ENCODE data around the gene XXYLT1.

Gene XXYLT1

GRCh38 chr3:195176776-195177175 is 94.2 kb downstream of the XXYLT1 start:
- Histone ChIP-seq H3K4me3 (ENCODE audit: low read length) (no peak overlapping the region), H3K9ac (ENCODE audit: low read depth, low read length) (no peak overlapping the region), H3K36me3 (ENCODE audit: insufficient read depth, low read length) (peaks cover 2% of the 10 kb centered on the region), H3K4me1 (ENCODE audit: control insufficient read depth, insufficient read depth, low read length) (peaks cover 7% of the 10 kb centered on the region), H3K4me2 (ENCODE audit: low read length) (no peak overlapping the region), H3K27me3 (ENCODE audit: control insufficient read depth, insufficient read depth, low read length) (no peaks in the 10 kb centered on the region), H3K9me3 (replicated peaks; ENCODE audit: low read length) (no peaks in the 10 kb centered on the region)

GRCh38 chr3:195175476-195176337 is 95.3 kb downstream of the XXYLT1 start:
- Histone ChIP-seq H3K4me1 (ENCODE audit: control insufficient read depth, insufficient read depth, low read length) (peaks cover 7% of the 10 kb centered on the region), H3K27me3 (ENCODE audit: control insufficient read depth, insufficient read depth, low read length) (no peaks in the 10 kb centered on the region), H3K9ac (ENCODE audit: low read depth, low read length) (no peak overlapping the region), H3K4me2 (ENCODE audit: low read length) (no peak overlapping the region), H3K9me3 (replicated peaks; ENCODE audit: low read length) (no peaks in the 10 kb centered on the region), H3K4me3 (ENCODE audit: low read length) (no peak overlapping the region), H3K36me3 (ENCODE audit: insufficient read depth, low read length) (peaks cover 2% of the 10 kb centered on the region)

- H3K4me1 ChIP-seq (ENCODE audit: control insufficient read depth, insufficient read depth, low read length) = peaks cover 7% of the 10 kb centered on the region
- H3K27me3 ChIP-seq (ENCODE audit: control insufficient read depth, insufficient read depth, low read length) = no peaks in the 10 kb centered on the region
- H3K36me3 ChIP-seq (ENCODE audit: insufficient read depth, low read length) = peaks cover 2% of the 10 kb centered on the region
Measured at GRCh38 chr3:195175076-195175475, 95.9 kb downstream of the XXYLT1 start.

GRCh38 chr3:195173657-195174056 is 97.3 kb downstream of the XXYLT1 start:
- Histone ChIP-seq H3K27me3 (ENCODE audit: control insufficient read depth, insufficient read depth, low read length) (no peaks in the 10 kb centered on the region), H3K9me3 (replicated peaks; ENCODE audit: low read length) (no peaks in the 10 kb centered on the region), H3K4me2 (ENCODE audit: low read length) (no peak overlapping the region), H3K4me1 (ENCODE audit: control insufficient read depth, insufficient read depth, low read length) (peaks cover 7% of the 10 kb centered on the region), H3K36me3 (ENCODE audit: insufficient read depth, low read length) (peaks cover 2% of the 10 kb centered on the region), H3K9ac (ENCODE audit: low read depth, low read length) (no peak overlapping the region), H3K4me3 (ENCODE audit: low read length) (no peak overlapping the region)

More at GRCh38 chr3:195175076-195175475, 95.9 kb downstream of the XXYLT1 start:
- H3K4me2 ChIP-seq (ENCODE audit: low read length) = no peak overlapping the region
- H3K9me3 ChIP-seq (replicated peaks; ENCODE audit: low read length) = no peaks in the 10 kb centered on the region
- no peak overlapping the region for H3K4me3 ChIP-seq (ENCODE audit: low read length)
- H3K9ac ChIP-seq (ENCODE audit: low read depth, low read length) = no peak overlapping the region

- H3K4me2 ChIP-seq (ENCODE audit: low read length) = no peak overlapping the region
- H3K27me3 ChIP-seq (ENCODE audit: control insufficient read depth, insufficient read depth, low read length) = no peaks in the 10 kb centered on the region
- no peak overlapping the region for H3K4me3 ChIP-seq (ENCODE audit: low read length)
- peaks cover 2% of the 10 kb centered on the region for H3K36me3 ChIP-seq (ENCODE audit: insufficient read depth, low read length)
- no peaks in the 10 kb centered on the region for H3K9me3 ChIP-seq (replicated peaks; ENCODE audit: low read length)
- peaks cover 7% of the 10 kb centered on the region for H3K4me1 ChIP-seq (ENCODE audit: control insufficient read depth, insufficient read depth, low read length)
- H3K9ac ChIP-seq (ENCODE audit: low read depth, low read length) = no peak overlapping the region
Measured at GRCh38 chr3:195172896-195173295, 98.1 kb downstream of the XXYLT1 start.

- H3K4me1 ChIP-seq (ENCODE audit: control insufficient read depth, insufficient read depth, low read length) = peaks cover 7% of the 10 kb centered on the region
- no peak overlapping the region for H3K4me2 ChIP-seq (ENCODE audit: low read length)
- H3K4me3 ChIP-seq (ENCODE audit: low read length) = no peak overlapping the region
- no peaks in the 10 kb centered on the region for H3K27me3 ChIP-seq (ENCODE audit: control insufficient read depth, insufficient read depth, low read length)
- peaks cover 2% of the 10 kb centered on the region for H3K36me3 ChIP-seq (ENCODE audit: insufficient read depth, low read length)
- H3K9ac ChIP-seq (ENCODE audit: low read depth, low read length) = no peak overlapping the region
- H3K9me3 ChIP-seq (replicated peaks; ENCODE audit: low read length) = no peaks in the 10 kb centered on the region
Measured at GRCh38 chr3:195172039-195172684, 98.8 kb downstream of the XXYLT1 start.

- H3K27me3 ChIP-seq (ENCODE audit: control insufficient read depth, insufficient read depth, low read length) = no peaks in the 10 kb centered on the region
- H3K4me1 ChIP-seq (ENCODE audit: control insufficient read depth, insufficient read depth, low read length) = peaks cover 7% of the 10 kb centered on the region
- H3K36me3 ChIP-seq (ENCODE audit: insufficient read depth, low read length) = peaks cover 2% of the 10 kb centered on the region
- H3K4me3 ChIP-seq (ENCODE audit: low read length) = no peak overlapping the region
- no peak overlapping the region for H3K9ac ChIP-seq (ENCODE audit: low read depth, low read length)
- H3K9me3 ChIP-seq (replicated peaks; ENCODE audit: low read length) = no peaks in the 10 kb centered on the region
- no peak overlapping the region for H3K4me2 ChIP-seq (ENCODE audit: low read length)
Measured at GRCh38 chr3:195171093-195171873, 99.7 kb downstream of the XXYLT1 start.

GRCh38 chr3:195170496-195170895 is 100.5 kb downstream of the XXYLT1 start:
- Histone ChIP-seq H3K4me3 (ENCODE audit: low read length) (no peak overlapping the region), H3K9me3 (replicated peaks; ENCODE audit: low read length) (no peaks in the 10 kb centered on the region), H3K9ac (ENCODE audit: low read depth, low read length) (no peak overlapping the region), H3K36me3 (ENCODE audit: insufficient read depth, low read length) (peaks cover 1% of the 10 kb centered on the region), H3K4me1 (ENCODE audit: control insufficient read depth, insufficient read depth, low read length) (peaks cover 7% of the 10 kb centered on the region), H3K4me2 (ENCODE audit: low read length) (no peak overlapping the region), H3K27me3 (ENCODE audit: control insufficient read depth, insufficient read depth, low read length) (no peaks in the 10 kb centered on the region)

- H3K4me2 ChIP-seq (ENCODE audit: low read length) = no peak overlapping the region
- H3K36me3 ChIP-seq (ENCODE audit: insufficient read depth, low read length) = no peaks in the 10 kb centered on the region
- no peak overlapping the region for H3K9ac ChIP-seq (ENCODE audit: low read depth, low read length)
- peaks cover 7% of the 10 kb centered on the region for H3K4me1 ChIP-seq (ENCODE audit: control insufficient read depth, insufficient read depth, low read length)
- no peak overlapping the region for H3K4me3 ChIP-seq (ENCODE audit: low read length)
- H3K9me3 ChIP-seq (replicated peaks; ENCODE audit: low read length) = no peaks in the 10 kb centered on the region
- H3K27me3 ChIP-seq (ENCODE audit: control insufficient read depth, insufficient read depth, low read length) = no peaks in the 10 kb centered on the region
Measured at GRCh38 chr3:195169011-195169649, 101.8 kb downstream of the XXYLT1 start.

GRCh38 chr3:195168009-195168762 is 102.8 kb downstream of the XXYLT1 start:
- no peak overlapping the region for H3K4me3 ChIP-seq (ENCODE audit: low read length)
- no peak overlapping the region for H3K4me2 ChIP-seq (ENCODE audit: low read length)
- H3K27me3 ChIP-seq (ENCODE audit: control insufficient read depth, insufficient read depth, low read length) = no peaks in the 10 kb centered on the region
- no peaks in the 10 kb centered on the region for H3K36me3 ChIP-seq (ENCODE audit: insufficient read depth, low read length)
- H3K4me1 ChIP-seq (ENCODE audit: control insufficient read depth, insufficient read depth, low read length) = peaks cover 7% of the 10 kb centered on the region
- no peaks in the 10 kb centered on the region for H3K9me3 ChIP-seq (replicated peaks; ENCODE audit: low read length)
- H3K9ac ChIP-seq (ENCODE audit: low read depth, low read length) = no peak overlapping the region

Measured in skeletal muscle satellite cell (primary cell).